Measurements from ENCODE around the gene ABHD17B.

DNA sequence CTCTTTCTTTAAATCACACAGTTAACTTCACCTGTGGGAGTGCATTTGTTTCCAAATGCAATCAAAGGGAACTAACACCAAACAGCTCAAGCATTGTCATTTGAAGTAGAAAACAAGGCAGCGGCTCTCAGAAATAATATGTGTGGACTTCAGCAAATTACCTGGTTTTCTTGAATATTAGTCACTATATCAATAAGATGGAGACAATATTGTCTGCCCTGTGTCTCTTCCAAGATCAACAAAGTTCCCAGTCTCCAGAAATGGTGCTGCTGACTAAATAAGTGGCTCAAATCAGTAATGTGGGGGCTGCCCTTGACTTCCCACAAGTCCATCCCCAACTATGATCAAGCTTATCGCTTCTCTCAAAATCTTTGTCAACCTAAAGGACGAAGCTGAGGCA lies 89.6 kb downstream of the ABHD17B start:
- TF ChIP-seq, protein P1, sequence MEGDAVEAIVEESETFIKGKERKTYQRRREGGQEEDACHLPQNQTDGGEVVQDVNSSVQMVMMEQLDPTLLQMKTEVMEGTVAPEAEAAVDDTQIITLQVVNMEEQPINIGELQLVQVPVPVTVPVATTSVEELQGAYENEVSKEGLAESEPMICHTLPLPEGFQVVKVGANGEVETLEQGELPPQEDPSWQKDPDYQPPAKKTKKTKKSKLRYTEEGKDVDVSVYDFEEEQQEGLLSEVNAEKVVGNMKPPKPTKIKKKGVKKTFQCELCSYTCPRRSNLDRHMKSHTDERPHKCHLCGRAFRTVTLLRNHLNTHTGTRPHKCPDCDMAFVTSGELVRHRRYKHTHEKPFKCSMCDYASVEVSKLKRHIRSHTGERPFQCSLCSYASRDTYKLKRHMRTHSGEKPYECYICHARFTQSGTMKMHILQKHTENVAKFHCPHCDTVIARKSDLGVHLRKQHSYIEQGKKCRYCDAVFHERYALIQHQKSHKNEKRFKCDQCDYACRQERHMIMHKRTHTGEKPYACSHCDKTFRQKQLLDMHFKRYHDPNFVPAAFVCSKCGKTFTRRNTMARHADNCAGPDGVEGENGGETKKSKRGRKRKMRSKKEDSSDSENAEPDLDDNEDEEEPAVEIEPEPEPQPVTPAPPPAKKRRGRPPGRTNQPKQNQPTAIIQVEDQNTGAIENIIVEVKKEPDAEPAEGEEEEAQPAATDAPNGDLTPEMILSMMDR (IDR thresholded peaks at IDR 0.05): no peak
- no peak for TF ChIP-seq ZFX (IDR thresholded peaks at IDR 0.05; ENCODE audit: borderline replicate concordance)

Measured in 22Rv1 (cell line).